ENCODE results near the gene DIS3L2. TPM values are rescaled to one million over a fixed set of nuclear protein-coding genes. Genes with fewer than 3 reads are reported as not detected.
"Not testable (repeated sequence)": the region's sequence is repeated elsewhere in the genome, so short reads cannot be mapped to it uniquely, and the experiment has no call there.

The DIS3L2 gene
- polyA plus RNA-seq, 3 donors: 33.5 to 43.8 (median 37.1) TPM

DNA sequence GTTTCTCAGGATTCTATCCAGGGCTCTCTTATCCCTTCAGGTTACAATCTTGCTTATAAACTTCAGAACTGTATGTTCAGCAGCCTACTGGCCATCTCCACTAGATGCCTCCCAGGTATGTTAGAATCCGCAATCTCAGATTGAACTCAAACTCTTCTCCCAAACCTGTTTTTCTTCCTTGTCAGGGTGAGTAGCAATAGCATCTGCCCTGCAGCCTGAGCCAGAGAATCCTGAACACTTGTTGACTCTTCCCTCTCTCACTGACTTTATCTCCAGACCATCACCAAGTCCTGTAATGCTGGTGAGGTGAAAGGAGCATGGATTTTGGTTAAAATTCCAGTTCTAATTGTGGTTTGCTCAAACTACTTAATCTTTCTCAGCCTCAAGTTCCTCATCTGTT, 334.5 kb downstream of the DIS3L2 start:
- DNase-seq (ENCODE audit: extremely low read depth in 1 of 11, low read depth in 9 of 11, low spot score in 4 of 11): no peak

DNA sequence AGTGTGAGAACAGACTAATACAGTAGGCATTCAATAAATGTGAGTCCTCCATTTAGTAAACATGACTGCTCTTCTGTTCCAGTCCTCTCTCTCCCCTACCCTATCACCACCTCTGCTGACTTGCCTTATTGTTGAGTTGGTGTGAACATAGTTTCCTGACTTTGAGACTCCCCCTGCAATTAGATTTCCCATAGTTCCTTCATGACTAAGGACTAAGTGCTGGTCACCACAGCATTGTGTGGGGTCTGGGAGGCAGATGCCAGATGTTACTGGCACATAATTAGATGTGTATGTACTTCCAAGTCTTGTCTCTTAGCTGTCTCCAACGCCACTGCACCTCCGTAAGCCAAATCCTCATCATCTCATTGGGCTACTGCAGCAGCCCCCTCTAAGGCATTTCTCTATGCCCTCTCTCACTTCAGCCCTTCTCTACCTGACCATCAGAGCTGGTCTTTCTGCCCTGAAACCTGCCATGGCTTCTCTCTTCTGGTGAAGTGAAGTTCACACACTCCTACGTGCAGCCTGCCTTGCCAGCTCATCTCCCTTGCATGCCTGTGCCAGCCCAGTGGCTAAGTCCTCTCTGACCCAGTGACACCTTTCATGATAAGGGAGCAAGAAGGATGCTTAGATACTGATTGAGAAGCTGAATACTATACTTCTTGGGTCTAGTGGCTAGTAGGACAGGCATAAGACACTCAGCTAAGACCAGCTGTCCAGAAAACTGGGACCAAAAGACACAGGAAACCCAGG, 335.4 kb downstream of the DIS3L2 start:
- DNase-seq (ENCODE audit: extremely low read depth in 1 of 11, low read depth in 9 of 11, low spot score in 4 of 11): no peak

DNA sequence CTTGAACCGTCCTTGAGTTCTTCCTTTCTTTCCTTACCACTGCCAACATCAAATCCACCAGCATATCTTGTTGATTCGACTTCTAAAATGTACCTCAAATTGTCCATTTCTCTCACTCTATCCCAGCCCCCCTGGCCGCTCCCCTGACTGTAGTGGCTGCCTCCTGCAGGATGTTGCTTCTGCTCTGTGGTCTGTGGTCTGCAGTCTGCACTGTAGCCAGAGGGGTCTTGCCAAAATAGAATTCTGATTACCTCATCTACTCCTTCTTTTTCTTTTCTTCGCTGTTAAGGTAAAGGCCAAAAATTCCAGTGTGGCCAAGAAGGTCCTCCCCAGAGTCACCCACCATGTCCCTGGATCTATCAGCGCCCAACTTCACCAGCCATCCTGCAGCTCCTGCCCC, 337.6 kb downstream of the DIS3L2 start:
- DNase-seq (ENCODE audit: extremely low read depth in 1 of 11, low read depth in 9 of 11, low spot score in 4 of 11): no peak

DNA sequence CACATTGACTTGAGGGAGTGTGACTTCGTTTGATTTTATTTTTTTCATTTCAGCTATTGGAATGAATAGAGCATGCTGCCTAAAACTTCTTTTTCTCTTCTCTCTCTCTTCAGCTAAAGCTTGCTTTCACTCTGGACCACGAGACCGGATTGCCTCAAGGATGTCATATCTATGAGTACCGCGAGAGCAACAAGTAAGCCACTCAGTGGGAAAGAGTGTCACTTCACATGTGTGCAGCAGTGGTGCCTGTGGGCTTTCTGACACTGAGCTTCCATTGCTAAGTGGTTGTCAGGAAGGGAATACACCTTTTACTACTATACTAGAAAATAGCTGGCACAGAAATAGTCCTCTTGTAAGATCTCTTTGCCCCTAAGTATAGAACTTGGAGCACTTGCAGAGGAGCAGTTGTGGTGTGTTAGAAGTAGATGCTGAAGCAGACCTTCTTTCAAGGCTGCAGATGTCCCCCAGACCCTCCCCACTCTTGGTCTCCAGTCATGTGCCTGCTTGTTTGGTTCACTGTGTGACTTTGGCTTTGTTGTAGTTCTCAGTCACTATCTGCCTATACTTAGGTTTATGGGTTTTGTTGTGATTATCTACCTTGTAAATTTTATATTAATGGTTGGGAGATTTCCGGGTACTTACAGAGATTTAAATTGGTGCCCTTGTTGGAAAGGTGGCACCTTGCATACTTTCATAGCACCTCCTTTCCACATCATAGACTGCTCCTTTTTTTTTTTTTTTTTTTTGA, 338.6 kb downstream of the DIS3L2 start:
- no peak for DNase-seq (ENCODE audit: extremely low read depth in 1 of 11, low read depth in 9 of 11, low spot score in 4 of 11)

DNA sequence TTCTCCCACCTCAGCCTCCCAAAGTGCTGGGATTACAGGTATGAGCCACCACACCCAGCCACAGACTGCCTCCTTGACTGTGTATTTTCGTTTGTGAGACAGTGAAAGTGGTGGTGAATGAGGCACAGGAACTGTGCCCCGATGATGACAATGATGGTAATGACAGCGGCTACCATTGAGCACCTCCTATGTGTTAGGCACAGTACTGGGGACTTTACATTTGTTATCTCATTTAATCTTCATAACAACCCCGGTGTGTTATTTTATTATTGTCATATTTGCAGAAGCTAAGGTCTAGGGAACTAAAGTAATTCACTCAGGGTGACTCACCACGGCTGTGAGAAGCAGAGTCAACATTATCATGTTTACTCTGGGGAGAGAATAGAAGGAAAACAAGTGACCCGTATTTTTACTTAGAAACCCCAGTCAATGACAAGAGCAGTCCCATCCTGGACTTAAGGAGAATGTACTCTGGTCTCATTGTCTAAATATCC, 339.4 kb downstream of the DIS3L2 start:
- no peak for DNase-seq (ENCODE audit: extremely low read depth in 1 of 11, low read depth in 9 of 11, low spot score in 4 of 11)

DNA sequence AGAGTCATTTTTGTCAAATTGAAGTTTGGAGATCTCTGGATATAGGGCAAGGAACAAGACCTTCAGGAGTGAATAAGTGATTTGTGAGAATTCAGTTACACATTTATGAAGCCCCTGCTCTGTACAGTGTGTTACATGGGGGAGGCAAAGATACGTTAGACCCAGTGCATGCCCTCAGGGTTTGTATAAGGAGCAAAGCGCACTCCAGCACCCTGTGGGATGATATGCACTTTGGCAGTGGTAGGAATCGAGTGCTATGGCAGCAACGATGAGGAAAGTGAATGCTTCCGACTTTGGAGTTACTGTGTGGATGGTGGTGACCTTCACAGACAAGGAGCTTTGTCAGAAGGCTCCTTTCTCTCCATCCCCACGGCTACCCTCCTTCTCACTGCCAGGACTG, 342.7 kb downstream of the DIS3L2 start:
- no peak for DNase-seq (ENCODE audit: extremely low read depth in 1 of 11, low read depth in 9 of 11, low spot score in 4 of 11)

DNA sequence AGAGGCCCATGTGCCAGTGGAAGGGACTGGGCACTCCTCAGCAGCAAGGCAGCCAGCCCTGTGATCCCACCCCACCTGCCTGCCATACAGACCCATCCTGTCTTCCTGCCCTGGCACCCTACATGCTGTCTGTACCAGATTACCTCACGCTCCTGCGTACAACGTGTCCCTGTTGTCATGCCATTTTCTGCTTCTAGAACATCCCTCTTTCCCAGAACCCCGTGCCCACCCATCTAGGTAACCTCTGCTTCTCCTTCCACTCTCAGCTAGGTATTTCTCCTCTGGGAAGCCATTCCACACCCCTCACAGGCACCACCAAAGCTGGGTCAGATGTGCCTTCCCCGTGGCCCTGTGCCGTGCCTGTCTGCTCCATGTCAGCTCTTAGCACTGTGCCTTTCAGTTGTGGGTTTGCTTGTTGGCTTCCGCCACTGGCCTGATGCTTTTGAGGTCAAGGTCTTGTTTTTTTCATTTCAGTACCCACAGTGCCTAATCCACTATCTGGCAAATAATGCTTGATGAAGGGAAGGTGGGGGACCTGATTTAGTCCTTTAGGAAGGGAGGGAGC, 345.3 kb downstream of the DIS3L2 start:
- no peak for DNase-seq (ENCODE audit: extremely low read depth in 1 of 11, low read depth in 9 of 11, low spot score in 4 of 11)

DNA sequence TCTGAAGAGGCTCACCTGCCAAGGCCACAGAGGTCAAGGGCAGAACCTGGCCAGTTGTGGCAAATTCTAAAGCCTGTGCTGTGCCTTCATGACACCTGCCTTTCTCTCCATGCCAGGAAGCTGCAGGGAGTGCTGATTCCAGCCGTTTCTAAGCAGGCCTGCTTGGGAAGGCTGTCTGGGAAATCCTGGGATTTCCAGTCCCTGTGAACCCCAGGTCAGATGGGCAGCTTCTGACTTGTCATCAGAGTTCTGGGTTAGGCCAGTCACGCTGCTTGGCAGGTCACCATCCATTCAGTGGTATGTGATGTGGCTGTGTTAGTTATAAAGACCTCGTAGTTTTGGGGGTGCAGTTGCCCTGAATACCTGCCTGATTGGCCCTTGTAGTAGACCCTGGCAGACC, 346.3 kb downstream of the DIS3L2 start:
- no peak for DNase-seq (ENCODE audit: extremely low read depth in 1 of 11, low read depth in 9 of 11, low spot score in 4 of 11)

DNA sequence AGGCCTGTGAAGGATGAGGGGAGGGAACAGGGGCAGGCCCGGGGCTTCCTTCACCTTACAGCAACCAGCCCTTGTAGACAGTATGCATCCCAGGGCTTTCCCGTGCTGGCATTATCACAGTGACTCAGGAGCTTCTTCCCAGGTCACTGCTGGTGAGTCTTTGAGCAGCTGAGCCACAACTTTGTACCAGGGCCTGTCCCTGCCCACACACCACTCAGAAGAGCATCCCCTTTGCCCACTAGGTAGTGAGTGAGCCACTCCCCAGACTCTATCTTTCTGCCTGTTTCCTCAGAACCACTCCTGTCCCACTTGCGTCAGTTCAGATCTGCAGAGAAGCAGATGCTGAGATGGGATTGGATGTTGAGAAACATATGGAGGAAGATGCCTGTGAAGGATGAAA, 347.5 kb downstream of the DIS3L2 start:
- DNase-seq (ENCODE audit: extremely low read depth in 1 of 11, low read depth in 9 of 11, low spot score in 4 of 11): no peak

DNA sequence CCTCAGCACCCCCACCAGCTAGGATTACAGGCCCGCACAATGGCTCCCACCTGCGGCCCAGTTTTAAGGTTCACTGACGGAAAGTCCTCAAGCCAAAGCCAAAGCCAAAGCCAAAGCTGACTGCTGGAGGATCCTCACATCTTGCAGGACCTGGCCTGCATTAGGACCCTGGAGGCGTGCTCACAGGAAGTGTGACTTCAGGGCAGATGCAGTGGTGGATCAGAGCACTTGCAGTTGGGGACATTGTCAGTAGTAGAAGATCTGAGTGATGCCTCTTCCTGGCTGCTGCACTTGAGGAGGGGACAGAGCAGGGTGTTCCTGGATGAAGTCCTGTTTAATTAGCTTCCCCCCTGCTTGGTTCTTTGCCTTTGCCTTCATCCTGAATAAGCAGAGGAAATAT, 348.1 kb downstream of the DIS3L2 start:
- no peak for DNase-seq (ENCODE audit: extremely low read depth in 1 of 11, low read depth in 9 of 11, low spot score in 4 of 11)

DNA sequence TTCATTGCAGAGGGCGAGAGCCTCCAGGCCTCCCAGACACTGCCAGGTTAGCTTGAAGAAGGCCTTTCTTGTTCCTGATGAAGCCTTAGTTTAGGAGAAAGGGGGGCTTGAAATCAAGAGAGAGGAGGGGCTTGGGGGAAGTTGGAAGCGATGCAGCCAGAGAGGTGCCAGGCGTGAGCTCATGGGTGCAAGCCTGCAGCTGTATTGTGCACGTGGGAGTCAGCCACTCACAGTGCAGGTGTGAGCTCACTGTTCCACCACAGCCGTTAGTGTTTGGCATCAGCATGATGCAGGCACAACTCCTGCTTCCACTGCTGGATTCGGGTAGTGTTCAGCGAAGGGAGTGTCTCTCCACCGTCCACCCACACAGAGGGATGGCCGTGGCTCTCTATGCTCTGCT, 348.6 kb downstream of the DIS3L2 start:
- DNase-seq (ENCODE audit: extremely low read depth in 1 of 11, low read depth in 9 of 11, low spot score in 4 of 11): no peak

DNA sequence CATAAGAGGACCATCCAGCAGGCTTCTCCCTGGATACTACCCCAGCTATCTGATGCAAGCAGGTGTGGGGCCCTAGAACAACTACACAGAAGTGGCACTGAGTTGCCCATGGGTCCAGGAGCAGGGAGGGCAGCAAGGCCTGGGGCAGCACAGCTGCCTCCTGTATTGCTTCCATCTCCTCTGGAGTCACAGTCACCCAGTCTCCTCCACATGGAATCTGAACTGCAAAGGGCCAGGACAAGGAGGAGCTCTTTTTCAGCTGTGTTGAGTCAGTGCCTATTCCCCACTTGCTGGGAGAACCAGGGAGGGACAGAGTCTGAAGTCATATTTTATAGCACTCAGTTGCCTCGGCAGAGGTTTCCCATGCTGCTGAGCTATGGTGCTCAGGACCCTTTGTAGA, 349.2 kb downstream of the DIS3L2 start:
- DNase-seq (ENCODE audit: extremely low read depth in 1 of 11, low read depth in 9 of 11, low spot score in 4 of 11): no peak

DNA sequence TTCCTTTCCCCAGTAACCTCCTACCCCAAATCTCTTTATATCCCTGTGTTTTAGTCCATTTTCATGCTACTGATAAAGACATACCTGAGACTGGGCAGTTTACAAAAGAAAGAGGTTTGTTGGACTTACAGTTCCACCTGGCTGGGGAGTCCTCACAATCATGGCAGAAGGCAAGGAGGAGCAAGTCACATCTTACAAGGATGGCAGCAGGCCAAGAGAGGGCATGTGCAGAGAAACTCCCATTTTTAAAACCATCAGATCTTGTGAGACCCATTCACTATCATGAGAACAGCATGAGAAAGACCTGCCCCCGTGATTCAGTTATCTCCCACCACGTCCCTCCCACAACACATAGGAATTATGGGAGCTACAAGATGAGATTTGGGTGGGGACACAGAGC, 352.1 kb downstream of the DIS3L2 start:
- not testable (repeated sequence) for DNase-seq (ENCODE audit: extremely low read depth in 1 of 11, low read depth in 9 of 11, low spot score in 4 of 11)

DNA sequence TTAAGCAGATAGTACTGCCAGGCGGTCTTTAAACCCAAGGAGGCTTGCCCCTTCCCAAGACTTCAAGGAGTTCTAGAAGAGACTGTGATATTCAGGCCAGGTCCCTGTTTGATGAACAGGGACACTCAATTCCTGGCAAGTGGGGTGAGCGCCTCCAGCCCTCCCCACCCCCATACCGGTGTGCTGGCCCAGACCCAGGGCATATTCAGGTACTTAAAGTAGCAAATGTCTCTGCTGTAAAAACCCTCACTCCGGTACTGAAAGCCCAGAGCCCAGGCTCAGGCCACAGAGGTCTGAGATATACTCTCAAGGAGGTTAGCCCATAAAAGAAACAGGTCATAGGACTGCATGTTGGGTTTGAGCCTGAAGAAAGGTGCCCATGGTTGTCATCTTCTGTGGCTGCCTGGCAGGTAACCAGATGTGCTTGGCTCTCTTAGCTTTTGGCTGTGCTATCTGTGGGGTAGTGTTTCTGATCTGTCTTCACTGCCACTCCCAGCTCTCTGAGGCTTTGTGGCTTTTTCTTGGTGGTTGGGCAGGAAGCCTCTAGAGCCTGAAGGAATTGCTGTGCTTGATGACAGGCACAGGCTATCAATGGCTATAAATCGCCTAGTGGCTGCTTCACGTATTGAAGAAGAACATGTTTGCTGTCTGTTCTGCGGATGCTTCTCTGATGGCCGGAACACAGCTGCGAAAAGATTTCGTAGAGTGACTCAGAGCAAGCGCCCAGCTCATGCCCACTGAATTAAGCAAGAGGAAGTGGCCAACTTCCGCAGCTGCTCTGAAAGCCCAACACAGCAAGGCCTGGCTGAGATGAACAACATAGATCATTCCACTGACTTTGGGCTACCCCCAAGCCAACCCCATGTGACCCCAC, 353.8 kb downstream of the DIS3L2 start:
- DNase-seq (ENCODE audit: extremely low read depth in 1 of 11, low read depth in 9 of 11, low spot score in 4 of 11): no peak

DNA sequence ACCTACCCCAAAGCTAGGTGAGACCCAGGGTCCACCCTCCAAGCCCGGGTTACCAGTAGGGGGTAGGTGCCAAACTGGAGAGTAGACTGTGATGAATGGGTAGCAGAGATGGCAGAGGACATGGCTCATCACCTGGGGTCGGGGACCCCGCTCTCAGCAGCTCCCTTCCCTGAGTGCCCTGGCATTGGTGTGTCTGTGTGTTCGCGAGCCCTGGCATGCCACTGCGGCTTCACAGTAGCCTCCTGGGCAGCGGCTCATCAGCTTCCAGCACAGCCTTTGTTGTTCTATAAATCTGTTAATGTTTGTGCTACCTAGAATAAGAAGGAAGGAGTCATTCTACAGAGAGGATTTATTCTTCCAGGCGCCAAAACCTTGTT, 354.4 kb downstream of the DIS3L2 start:
- DNase-seq (ENCODE audit: extremely low read depth in 1 of 11, low read depth in 9 of 11, low spot score in 4 of 11): no peak

DNA sequence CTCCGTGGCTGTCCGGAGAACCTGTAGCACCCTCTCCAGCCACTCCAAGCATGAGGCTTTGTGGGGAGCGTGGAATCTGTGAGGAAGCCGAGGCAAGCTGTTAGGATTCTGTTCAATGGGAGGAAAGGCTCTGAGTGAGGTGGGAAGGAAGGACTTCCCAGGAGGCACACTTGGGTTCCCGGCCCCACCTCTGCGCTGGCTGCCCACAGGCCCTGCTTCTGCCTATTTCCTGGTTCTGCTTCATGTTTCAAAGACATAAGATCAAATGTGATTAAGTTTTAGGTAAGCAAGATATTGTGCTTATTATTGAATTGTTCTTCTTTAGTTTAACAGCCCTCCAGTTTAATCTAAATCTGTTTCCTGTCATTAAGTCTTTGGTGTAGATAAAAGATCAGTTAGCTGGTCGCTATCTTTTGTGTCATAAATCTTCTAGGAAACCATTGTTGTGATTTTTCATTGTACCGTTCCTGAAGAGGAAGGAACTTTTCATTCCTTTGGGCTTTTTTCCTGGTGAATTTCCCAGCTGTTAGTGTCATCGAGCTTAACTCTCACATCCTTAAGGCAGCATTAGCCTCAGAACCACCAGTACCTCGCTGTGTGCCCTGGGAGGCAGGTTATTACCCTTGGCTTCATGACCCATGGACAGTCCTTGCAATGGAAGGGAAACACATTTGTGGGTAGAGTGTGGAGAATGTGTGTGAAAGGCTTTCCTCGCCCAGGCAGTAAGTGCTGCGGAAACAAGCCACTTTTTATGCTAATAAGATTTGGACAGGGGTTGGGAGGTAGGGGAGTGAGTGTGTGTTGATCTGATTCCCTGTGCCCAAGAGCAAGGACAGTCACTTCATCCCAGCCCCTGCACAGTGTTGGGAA, 355.2 kb downstream of the DIS3L2 start:
- no peak for DNase-seq (ENCODE audit: extremely low read depth in 1 of 11, low read depth in 9 of 11, low spot score in 4 of 11)

DNA sequence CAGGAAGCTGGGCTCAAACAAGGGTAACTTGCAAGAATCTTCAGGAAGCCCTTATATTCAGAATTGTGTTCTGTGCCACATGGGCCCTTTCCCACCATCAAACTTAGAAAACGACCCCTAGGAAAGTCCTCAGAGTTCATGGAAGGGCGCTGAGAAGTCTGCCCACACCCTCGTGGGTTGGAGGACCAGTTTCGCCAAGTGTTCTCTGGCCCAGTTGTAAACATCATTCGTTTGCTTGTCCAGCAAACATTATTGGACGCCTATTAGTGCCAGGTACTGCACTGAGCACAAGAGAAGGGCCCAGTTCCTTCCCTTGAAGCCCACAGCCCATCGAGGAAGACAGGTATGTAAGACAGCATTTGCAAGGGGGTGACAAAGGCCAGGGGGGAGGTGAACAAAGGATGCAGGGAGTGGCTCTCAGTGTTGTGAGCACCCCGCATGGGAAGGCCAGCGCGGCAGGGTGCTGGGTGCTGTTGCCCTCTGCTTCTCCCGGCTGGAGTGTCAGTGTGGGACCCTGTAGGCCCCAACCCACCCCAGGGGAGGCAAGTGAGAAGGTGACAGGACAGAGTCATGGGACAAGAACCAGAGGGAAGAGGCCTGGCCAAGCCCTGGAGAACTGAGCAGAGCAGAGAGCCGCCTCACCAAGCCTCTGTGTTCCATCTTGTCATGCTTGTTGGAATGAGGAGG, 356.8 kb downstream of the DIS3L2 start:
- DNase-seq (ENCODE audit: extremely low read depth in 1 of 11, low read depth in 9 of 11, low spot score in 4 of 11): no peak
